Activated CD8-positive, alpha-beta T cell treated with anti-CD3 and anti-CD28 coated beads for 36 hours (primary cell): Measurements from ENCODE around the gene CYP2A6. TPM values are rescaled to one million over a fixed set of nuclear protein-coding genes. Genes with fewer than 3 reads are reported as not detected.
A peak's percentile ranks its signal among the peaks of the same experiment; 100 is the strongest.
"Not testable (repeated sequence)": the region's sequence is repeated elsewhere in the genome, so short reads cannot be mapped to it uniquely, and the experiment has no call there.

Experiments used
- ATAC-seq: fragments of 200-7000 bp; cut with Tn5 transposase; one replicate; pipeline ENCODE4 v1.10.0; 2021; ENCODE audit warnings: mild to moderate bottlenecking, moderate library complexity
- CTCF ChIA-PET: fragments of 350-600 bp; sonication (Branson Sonifier 250); formaldehyde crosslinking; loops from one replicate; lab custom pipeline; 2021; ENCODE audit warnings: antibody characterized with exemption; lab: Charles Lee
- POLR2A ChIA-PET: fragments of 350-600 bp; sonication (Branson Sonifier 250); formaldehyde crosslinking; loops from one replicate; lab custom pipeline; 2021; ENCODE audit warnings: antibody characterized with exemption; lab: Charles Lee
- DNase-seq: peaks from one replicate; pipeline ENCODE4 v3.0.0-alpha.2; 2020
- H3K27ac Mint-ChIP-seq: one replicate; pipeline ENCODE4 v1.8.0; 2021; ENCODE audit warnings: mild to moderate bottlenecking, mixed read lengths
- H3K27me3 Mint-ChIP-seq: one replicate; pipeline ENCODE4 v1.8.0; 2021; ENCODE audit warnings: mixed read lengths
- H3K36me3 Mint-ChIP-seq: one replicate; pipeline ENCODE4 v1.8.0; 2021; ENCODE audit warnings: low read depth, mixed read lengths
- H3K4me1 Mint-ChIP-seq: one replicate; pipeline ENCODE4 v1.8.0; 2021; ENCODE audit warnings: low read depth, mixed read lengths
- H3K4me3 Mint-ChIP-seq: one replicate; pipeline ENCODE4 v1.8.0; 2021; ENCODE audit warnings: mild to moderate bottlenecking, moderate library complexity, mixed read lengths
- H3K9me3 Mint-ChIP-seq: one replicate; pipeline ENCODE4 v1.8.0; 2021; ENCODE audit warnings: mixed read lengths
- intact Hi-C: fragments of 100-400 bp; cut with micrococcal nuclease; formaldehyde crosslinking; loops from one replicate; pipeline ENCODE4 v1.10.0; 2022
- total RNA-seq, 2 experiments: library from RNA; stranded (reverse); gene quantifications; one replicate each; pipeline ENCODE4 v1.2.3, GENCODE V29; 2021
- TF ChIP-seq, protein P1 (sequence below): fragments of 200-600 bp; IDR thresholded peaks from one replicate; pipeline ENCODE4 v1.8.0; 2022; ENCODE audit warnings: antibody characterized with exemption, mild to moderate bottlenecking

CYP2A6 gene
- total RNA-seq, 2 experiments from 2014 or later = 0.41 TPM; not detected in 1

DNA sequence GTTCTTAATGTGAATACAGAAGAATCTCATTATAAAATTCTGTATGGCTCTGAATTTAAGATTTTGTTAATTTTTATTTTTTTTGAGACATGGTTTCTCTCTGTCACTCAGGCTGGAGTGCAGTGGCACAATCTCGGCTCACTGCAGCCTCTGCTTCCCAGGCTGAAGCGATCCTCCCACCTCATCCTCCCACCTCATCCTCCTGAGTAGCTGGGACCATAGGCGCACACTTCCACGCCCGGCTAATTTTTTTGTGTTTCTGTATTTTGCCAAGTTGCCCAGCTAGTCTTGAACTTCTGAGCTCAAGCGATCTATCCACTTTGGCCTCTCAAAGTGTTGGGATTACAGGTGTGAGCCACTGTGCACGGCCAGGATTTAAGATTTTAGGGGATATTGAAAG is 17.5 kb upstream of the CYP2A6 start:
- POLR2A ChIA-PET = no interaction called here
- no peak overlapping the region for H3K4me3 Mint-ChIP-seq
- ATAC-seq (no peak), DNase-seq (no peak)
- no peaks in the 10 kb centered on the region for H3K9me3 Mint-ChIP-seq
- H3K36me3 Mint-ChIP-seq = no peaks in the 10 kb centered on the region
- intact Hi-C loops = no loop called here
- H3K27me3 Mint-ChIP-seq = peaks cover 10% of the 10 kb centered on the region
- CTCF ChIA-PET = no interaction called here
- H3K27ac Mint-ChIP-seq = no peak overlapping the region
- no peaks in the 10 kb centered on the region for H3K4me1 Mint-ChIP-seq
- TF ChIP-seq, protein P1, sequence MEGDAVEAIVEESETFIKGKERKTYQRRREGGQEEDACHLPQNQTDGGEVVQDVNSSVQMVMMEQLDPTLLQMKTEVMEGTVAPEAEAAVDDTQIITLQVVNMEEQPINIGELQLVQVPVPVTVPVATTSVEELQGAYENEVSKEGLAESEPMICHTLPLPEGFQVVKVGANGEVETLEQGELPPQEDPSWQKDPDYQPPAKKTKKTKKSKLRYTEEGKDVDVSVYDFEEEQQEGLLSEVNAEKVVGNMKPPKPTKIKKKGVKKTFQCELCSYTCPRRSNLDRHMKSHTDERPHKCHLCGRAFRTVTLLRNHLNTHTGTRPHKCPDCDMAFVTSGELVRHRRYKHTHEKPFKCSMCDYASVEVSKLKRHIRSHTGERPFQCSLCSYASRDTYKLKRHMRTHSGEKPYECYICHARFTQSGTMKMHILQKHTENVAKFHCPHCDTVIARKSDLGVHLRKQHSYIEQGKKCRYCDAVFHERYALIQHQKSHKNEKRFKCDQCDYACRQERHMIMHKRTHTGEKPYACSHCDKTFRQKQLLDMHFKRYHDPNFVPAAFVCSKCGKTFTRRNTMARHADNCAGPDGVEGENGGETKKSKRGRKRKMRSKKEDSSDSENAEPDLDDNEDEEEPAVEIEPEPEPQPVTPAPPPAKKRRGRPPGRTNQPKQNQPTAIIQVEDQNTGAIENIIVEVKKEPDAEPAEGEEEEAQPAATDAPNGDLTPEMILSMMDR = no peak

DNA sequence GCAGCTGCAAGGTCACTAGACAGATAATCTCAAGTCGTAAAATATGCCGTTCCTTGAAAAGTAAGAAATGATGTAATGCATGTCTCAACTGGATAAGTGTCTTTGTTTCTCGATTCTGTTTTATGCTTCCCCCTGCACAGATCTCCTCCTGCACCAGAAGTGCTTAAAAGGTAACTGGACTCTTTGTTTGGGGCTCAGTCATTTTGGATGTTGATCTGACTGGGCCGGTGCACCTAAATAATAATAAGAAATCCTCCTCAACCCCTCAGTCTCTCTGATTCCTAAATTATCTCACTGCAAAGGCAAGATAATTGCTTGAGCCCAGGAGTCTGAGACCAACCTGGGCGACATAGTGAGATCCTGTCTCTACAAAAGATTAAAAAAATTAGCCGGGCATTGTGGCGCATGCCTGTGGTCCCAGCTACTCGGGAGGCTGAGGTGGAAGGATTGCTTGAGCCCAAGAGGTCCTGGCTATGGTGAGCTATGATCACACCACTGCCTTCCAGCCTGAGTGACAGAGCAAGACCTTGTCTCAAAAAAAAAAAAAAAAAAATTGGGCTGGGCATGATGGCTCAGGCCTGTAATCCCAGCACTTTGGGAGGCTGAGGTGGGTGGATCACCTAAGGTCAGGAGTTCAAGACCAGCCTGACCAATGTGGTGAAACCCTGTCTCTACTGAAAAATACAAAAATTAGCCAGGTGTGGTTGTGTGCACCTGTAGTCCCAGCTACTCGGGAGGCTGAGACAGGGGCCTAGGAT is 14.7 kb upstream of the CYP2A6 start:
- intact Hi-C loops, POLR2A ChIA-PET, ATAC-seq, DNase-seq, H3K9me3 Mint-ChIP-seq, H3K4me3 Mint-ChIP-seq, H3K36me3 Mint-ChIP-seq, H3K4me1 Mint-ChIP-seq, CTCF ChIA-PET, H3K27ac Mint-ChIP-seq, H3K27me3 Mint-ChIP-seq: not testable (repeated sequence)

DNA sequence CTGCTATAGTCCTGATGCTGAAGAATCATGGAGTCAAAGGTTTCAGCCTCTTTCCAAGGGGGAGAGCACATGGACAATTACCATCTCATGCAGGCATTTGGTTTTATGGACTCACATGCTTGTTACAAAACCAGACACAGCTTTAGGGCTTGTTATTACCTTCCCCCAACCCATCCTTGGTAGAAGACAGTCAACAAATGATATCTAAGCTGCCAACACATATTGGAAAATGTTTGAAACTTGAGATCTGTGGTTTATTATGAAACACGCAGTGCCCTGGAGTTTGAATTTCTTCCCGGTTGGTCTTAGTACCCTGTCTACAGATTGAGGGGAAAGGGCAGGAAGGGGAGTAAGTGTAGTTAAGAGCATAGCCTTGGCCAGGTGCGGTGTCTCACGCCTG is 12.5 kb upstream of the CYP2A6 start:
- no peaks in the 10 kb centered on the region for H3K4me1 Mint-ChIP-seq
- ChIA-PET POLR2A (no interaction called here), CTCF (interaction anchor here (1.2 kb wide), 1 partner anchor 697 kb away, joined by 3 read pairs; no protein-coding TSS in a partner anchor)
- H3K27me3 Mint-ChIP-seq = peaks cover 7% of the 10 kb centered on the region
- TF ChIP-seq, protein P1 = no peak
- intact Hi-C loops = no loop called here
- H3K36me3 Mint-ChIP-seq = no peaks in the 10 kb centered on the region
- H3K4me3 Mint-ChIP-seq = no peak overlapping the region
- no peak for ATAC-seq
- no peak for DNase-seq
- H3K9me3 Mint-ChIP-seq = no peaks in the 10 kb centered on the region
- no peak overlapping the region for H3K27ac Mint-ChIP-seq

DNA sequence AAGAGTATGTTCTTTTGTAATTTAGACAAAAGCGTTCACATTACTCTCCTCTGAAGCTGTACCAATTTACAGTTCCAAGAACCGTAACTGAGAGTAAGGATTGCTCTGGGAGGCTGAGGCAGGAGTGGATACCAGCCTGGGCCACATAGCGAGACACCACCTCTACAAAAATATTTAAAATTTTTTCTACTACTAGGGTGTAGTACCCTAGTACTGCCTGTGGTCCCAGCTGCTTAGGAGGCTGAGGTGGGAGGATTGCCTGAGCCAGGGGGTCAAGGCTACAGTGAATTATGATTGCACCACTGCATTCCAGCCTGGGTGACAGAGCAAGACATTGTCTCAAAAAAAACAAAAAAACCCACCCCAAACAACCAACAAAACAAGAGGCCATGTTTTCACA is 12.1 kb upstream of the CYP2A6 start:
- intact Hi-C loops = no loop called here
- DNase-seq = no peak
- CTCF ChIA-PET = interaction anchor here (1.2 kb wide), 1 partner anchor 697 kb away, joined by 3 read pairs; no protein-coding TSS in a partner anchor

DNA sequence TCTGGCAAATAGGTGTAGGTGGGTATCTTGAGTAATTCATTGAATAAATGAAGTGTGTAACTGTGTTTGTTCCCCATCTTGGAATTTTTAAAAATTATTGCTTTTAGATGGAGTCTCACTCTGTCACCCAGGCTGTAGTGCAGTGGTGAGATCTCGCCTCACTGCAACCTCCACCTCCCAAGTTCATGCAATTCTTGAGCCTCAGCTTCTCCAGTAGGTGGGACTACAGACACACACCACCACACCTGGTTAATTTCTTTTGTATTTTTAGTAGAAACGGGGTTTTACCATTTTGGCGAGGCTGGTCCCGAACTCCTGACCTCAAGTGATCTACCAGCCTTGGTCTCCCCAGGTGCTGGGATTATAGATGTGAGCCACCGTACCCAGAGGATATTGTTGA is 7.9 kb upstream of the CYP2A6 start:
- POLR2A ChIA-PET = no interaction called here
- CTCF ChIA-PET = no interaction called here
- Mint-ChIP-seq H3K27ac (no peak overlapping the region), H3K27me3 (peaks cover 2% of the 10 kb centered on the region), H3K36me3 (no peaks in the 10 kb centered on the region), H3K9me3 (no peaks in the 10 kb centered on the region), H3K4me1 (no peaks in the 10 kb centered on the region), H3K4me3 (no peak overlapping the region)
- intact Hi-C loops = no loop called here
- DNase-seq = no peak
- TF ChIP-seq, protein P1 = no peak
- ATAC-seq = no peak

More for the DNA sequence above, 12.1 kb upstream of the CYP2A6 start:
- Mint-ChIP-seq H3K27ac (no peak overlapping the region), H3K36me3 (no peaks in the 10 kb centered on the region), H3K4me3 (no peak overlapping the region), H3K27me3 (peaks cover 7% of the 10 kb centered on the region), H3K4me1 (no peaks in the 10 kb centered on the region), H3K9me3 (no peaks in the 10 kb centered on the region)
- ATAC-seq = no peak
- POLR2A ChIA-PET = no interaction called here
- TF ChIP-seq, protein P1 = no peak

DNA sequence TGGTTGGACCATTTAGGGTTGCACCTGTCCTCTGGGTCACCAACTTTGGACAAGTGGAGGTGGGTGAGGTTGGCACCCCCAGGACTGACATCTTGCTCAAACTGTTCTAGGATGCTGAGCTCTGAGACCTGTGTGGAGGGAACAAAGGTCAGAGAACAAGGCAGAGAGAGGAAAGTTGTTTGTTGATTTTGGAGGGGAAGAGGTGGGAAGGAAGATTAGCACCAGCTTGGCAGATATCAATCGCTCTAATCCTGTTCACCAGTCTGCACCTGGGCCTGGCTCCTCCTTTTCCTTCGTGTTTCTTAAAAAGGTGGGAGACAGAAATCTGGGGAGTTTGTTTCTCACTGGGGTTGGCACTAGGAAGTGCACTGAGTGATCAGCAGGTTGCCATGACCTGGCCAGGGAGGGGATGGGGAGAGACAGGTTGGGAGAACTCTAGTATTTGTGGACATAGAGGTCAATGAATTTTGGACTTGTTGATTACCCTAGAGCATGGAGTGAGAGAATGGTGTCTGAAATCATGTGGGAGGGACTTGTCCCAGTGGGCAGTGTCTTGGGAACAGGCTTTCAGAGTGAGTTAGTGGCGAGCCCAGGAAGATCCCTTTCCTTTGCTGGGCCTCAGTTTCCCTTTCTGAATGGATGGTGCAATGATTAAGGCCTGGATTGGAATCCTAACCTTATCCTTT is 2.4 kb upstream of the CYP2A6 start:
- H3K4me3 Mint-ChIP-seq, H3K36me3 Mint-ChIP-seq, CTCF ChIA-PET, H3K9me3 Mint-ChIP-seq, intact Hi-C loops, DNase-seq, ATAC-seq, H3K27ac Mint-ChIP-seq, POLR2A ChIA-PET: not testable (repeated sequence)
- H3K4me1 Mint-ChIP-seq = peaks cover 13% of the 10 kb centered on the region
- H3K27me3 Mint-ChIP-seq = peaks cover 18% of the 10 kb centered on the region

DNA sequence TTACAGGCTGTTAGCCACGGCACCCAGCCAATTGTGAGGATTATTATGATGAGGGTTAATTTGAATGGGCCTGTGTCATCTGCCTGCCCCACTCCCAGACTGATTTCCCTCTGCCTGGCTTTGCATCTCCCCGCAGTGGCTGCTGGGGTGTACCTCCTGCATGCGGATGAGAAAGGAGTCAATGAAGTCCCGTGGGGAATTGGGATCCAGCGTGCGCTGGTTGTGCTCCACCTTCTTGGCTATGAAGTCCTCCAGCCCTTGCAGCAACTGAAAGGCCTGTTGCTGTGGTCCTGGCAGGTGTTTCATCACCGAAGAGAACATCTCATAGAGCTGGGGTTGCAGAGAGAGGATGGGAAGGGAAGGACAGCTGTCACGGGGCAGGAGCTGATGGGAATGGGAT is 3.5 kb downstream of the CYP2A6 start:
- Mint-ChIP-seq H3K27me3 (peaks cover 28% of the 10 kb centered on the region), H3K4me1 (peaks cover 28% of the 10 kb centered on the region)
- ATAC-seq, intact Hi-C loops, POLR2A ChIA-PET, H3K27ac Mint-ChIP-seq, H3K4me3 Mint-ChIP-seq, H3K36me3 Mint-ChIP-seq, CTCF ChIA-PET, DNase-seq, H3K9me3 Mint-ChIP-seq: not testable (repeated sequence)

DNA sequence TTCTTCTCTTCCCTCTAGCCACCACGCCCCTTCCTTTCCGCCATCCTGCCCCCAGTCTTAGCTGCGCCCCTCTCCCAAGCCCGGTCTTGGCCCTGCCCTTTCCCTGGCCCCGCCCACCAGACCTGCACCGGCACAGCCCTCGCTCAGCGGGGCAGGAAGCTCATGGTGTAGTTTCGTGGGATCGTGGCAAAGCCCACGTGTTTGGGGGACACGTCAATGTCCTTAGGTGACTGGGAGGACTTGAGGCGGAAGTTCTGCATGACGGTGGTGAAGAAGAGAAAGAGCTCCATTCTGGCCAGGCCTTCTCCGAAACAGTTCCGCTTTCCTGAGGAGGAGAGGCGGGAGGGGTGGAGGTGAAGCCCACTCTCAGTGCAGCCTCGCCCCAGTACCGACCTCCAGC is 6.6 kb downstream of the CYP2A6 start:
- POLR2A ChIA-PET = not testable (repeated sequence)
- peaks cover 19% of the 10 kb centered on the region for H3K27me3 Mint-ChIP-seq

More for the DNA sequence above, 6.6 kb downstream of the CYP2A6 start:
- H3K9me3 Mint-ChIP-seq, CTCF ChIA-PET, intact Hi-C loops, H3K36me3 Mint-ChIP-seq: not testable (repeated sequence)
- Mint-ChIP-seq H3K4me3 (peak overlapping the region; percentile 69), H3K27ac (peak overlapping the region; percentile 77), H3K4me1 (peaks cover 23% of the 10 kb centered on the region)
- peak; percentile 100 for ATAC-seq
- peak; percentile 88 for DNase-seq
